GM06990 (cell line): ENCODE results near the gene SCAANT1.
A peak's percentile ranks its signal among the peaks of the same experiment; 100 is the strongest.

ENCODE experiments used
- DNase-seq: peaks from one replicate; pipeline ENCODE4 v3.0.0-alpha.2; 2011; ENCODE audit not compliant: insufficient read length; ENCODE audit errors: extremely low read depth
- H3K27me3 ChIP-seq: replicated peaks from 2 replicates; pipeline ENCODE4 v1.6.0; 2011; ENCODE audit warnings: low read length; ENCODE audit not compliant: control insufficient read depth, insufficient read depth
- H3K36me3 ChIP-seq: 2 replicates; pipeline ENCODE4 v1.5.1; 2011; ENCODE audit warnings: low read length; ENCODE audit not compliant: control insufficient read depth, insufficient read depth
- H3K4me3 ChIP-seq: replicated peaks from 2 replicates; pipeline ENCODE4 v1.5.1; 2011; ENCODE audit warnings: low read depth, mild to moderate bottlenecking, control low read depth, low read length
- TF ChIP-seq, protein P1 (sequence below): IDR thresholded peaks from 2 replicates; pipeline ENCODE4 v1.5.1; 2011; ENCODE audit warnings: low read length, control low read depth, mild to moderate bottlenecking, inconsistent platforms; ENCODE audit not compliant: insufficient read depth, poor library complexity, severe bottlenecking

SCAANT1 gene

DNA sequence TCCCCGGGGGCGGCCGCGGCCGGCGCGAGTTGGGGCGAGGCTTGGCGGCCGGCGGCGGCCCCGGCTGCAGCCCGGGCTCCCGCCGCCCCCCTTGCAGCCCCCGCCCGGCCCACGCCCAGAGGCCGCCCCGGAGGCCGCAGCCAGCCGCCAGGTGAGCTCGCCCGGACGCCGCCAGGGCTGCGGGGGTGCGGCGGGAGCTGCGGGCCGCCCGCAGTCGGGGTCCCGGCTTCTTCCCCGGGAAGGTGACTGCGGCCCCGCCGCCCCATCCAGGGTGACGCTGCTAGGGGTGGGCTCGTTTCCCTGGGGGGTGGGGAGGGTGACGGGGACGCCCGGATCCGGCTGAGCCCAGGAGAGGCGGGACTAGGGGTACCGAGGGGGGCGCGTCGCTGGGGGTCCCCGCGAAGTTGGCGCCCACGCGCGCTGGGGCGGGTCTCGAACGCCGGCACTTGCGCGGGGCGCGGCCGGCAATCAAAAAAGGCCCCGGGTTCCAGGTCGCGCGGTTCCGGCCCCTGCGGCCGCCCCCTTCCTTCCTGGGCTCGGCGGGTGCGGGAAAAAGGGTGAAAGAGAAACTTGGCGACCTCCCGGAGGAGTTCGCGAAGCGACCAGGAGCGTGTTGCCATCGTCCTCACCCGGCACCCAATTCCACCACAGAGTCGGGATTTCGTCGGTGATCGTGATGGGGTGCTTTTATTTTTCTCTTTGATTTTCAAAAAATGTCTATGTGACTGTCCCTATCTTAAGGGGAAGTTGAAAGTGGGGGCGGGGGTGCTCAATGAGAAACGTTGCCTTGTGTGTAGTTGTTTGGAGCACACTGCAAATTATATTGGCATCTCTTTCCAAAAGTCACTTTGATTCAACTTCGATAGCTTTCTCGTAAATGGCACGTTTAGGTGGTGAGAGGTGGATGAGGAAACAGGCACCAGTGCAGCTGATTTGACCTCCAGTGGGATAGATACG is 47.9 kb downstream of the SCAANT1 start:
- TF ChIP-seq, protein P1, sequence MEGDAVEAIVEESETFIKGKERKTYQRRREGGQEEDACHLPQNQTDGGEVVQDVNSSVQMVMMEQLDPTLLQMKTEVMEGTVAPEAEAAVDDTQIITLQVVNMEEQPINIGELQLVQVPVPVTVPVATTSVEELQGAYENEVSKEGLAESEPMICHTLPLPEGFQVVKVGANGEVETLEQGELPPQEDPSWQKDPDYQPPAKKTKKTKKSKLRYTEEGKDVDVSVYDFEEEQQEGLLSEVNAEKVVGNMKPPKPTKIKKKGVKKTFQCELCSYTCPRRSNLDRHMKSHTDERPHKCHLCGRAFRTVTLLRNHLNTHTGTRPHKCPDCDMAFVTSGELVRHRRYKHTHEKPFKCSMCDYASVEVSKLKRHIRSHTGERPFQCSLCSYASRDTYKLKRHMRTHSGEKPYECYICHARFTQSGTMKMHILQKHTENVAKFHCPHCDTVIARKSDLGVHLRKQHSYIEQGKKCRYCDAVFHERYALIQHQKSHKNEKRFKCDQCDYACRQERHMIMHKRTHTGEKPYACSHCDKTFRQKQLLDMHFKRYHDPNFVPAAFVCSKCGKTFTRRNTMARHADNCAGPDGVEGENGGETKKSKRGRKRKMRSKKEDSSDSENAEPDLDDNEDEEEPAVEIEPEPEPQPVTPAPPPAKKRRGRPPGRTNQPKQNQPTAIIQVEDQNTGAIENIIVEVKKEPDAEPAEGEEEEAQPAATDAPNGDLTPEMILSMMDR = no peak
- peak; percentile 74 for DNase-seq
- Histone ChIP-seq H3K27me3 (no peaks in the 10 kb centered on the region), H3K4me3 (peak overlapping the region; percentile 71), H3K36me3 (peaks cover 1% of the 10 kb centered on the region; the same call in 1 of the 2 replicates)

DNA sequence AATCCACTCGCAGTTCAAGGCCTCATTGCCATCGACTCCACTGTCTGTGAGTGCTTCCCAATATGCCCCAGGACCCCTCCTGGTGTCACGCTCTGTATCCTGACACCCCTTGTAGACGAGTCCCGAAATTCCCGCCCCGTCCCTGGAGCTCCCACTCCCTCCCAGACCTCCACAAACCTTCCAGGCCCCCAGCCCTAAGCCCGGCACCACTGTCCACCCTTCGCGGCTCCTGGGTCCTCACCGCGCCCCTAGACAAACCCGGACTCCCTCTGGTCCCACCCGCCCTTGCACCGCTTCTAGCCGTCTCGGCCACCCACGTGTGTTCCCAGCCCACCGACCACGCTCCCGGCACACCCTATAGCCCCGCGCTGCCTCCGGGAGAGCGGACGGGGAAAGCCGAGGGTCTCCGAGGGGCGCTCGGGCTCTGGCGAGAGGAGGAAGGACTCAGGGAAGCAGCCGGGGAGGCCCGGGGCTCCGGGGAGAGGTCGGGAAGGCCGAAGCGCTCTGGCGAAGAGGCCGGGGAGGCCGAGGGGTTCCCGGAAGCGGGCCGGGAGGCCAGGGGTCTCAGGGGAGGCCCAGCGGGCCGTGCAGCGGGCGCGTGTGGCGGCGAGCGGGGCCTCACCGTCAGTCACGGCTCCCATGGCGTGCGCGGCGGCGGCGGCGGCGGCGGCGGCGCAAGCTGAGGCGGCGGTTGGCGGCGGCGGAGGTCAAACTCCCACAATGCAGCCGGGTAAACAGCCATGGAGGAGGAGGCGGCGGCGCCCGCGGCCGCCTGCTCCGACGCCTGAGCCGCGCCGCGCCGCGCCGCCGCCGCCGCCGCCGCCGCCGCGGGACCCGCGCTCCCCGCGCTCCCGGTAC is 48.8 kb downstream of the SCAANT1 start, which contains the start of the genes ATXN7 and THOC7:
TSS of gene ATXN7 (plus strand) at position 718 of the 858 bp plus-strand sequence. CDS start 48,732 bp downstream, outside the sequence.
TSS of gene THOC7 (minus strand) at position 656 of the 858 bp plus-strand sequence. CDS start at position 641, 15 bp downstream.
- Histone ChIP-seq H3K27me3 (no peaks in the 10 kb centered on the region), H3K4me3 (peak within 1 kb of the TSS; percentile 97), H3K36me3 (peaks cover 1% of the 10 kb centered on the region; the same call in 1 of the 2 replicates)
- TF ChIP-seq, protein P1 = no peak
- DNase-seq = peak; percentile 69

DNA sequence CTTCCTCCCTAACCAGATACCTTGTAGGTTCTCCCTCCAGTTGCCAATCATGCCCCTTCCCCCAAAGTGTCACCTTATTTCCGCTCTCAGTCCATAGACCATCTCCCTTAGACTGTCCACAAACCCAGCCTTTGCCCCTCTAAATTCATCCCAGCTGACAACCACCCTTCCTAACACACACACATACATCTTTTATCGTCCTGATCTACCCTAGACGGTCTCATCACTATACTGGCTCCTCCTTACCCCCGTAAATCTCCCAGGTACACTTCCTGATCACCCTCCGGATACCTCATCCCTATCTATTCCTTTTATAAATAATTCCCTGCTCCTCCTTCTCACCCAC is 49.4 kb downstream of the SCAANT1 start:
- DNase-seq = no peak
- Histone ChIP-seq H3K36me3 (peaks cover 1% of the 10 kb centered on the region; the same call in 1 of the 2 replicates), H3K4me3 (peak overlapping the region; percentile 97), H3K27me3 (no peaks in the 10 kb centered on the region)
- TF ChIP-seq, protein P1 = no peak
